HUES48 (cell line): ENCODE results near the gene FBXL2.

Experiments used
- H3K27ac ChIP-seq: one replicate; pipeline ENCODE4 v1.7.0; 2013; ENCODE audit warnings: low read depth, low read length, inconsistent platforms
- H3K27me3 ChIP-seq: 2 replicates; pipeline ENCODE4 v1.6.1; 2013; ENCODE audit warnings: mild to moderate bottlenecking, low read length; ENCODE audit not compliant: control insufficient read depth, insufficient read depth
- H3K36me3 ChIP-seq: 2 replicates; pipeline ENCODE4 v1.6.1; 2013; ENCODE audit warnings: low read length; ENCODE audit not compliant: control insufficient read depth, insufficient read depth
- H3K4me1 ChIP-seq: 2 replicates; pipeline ENCODE4 v1.6.1; 2013; ENCODE audit warnings: mild to moderate bottlenecking, low read length; ENCODE audit not compliant: control insufficient read depth, insufficient read depth
- H3K4me3 ChIP-seq: 2 replicates; pipeline ENCODE4 v1.5.1; 2013; ENCODE audit warnings: mild to moderate bottlenecking, low read depth, low read length
- H3K9ac ChIP-seq: 2 replicates; pipeline ENCODE4 v1.6.1; 2013; ENCODE audit warnings: mild to moderate bottlenecking, low read depth, low read length, moderate library complexity
- H3K9me3 ChIP-seq: 2 replicates; pipeline ENCODE4 v1.6.1; 2013; ENCODE audit warnings: low read length; ENCODE audit not compliant: control insufficient read depth, insufficient read depth

Gene FBXL2

GRCh38 chr3:33360136-33360825, 83.0 kb downstream of the FBXL2 start:
- Histone ChIP-seq H3K4me3 (no peak overlapping the region), H3K27me3 (no peaks in the 10 kb centered on the region), H3K4me1 (no peaks in the 10 kb centered on the region), H3K36me3 (no peaks in the 10 kb centered on the region), H3K9ac (no peak overlapping the region), H3K9me3 (no peaks in the 10 kb centered on the region), H3K27ac (no peak overlapping the region)

- Histone ChIP-seq H3K9me3 (no peaks in the 10 kb centered on the region), H3K27me3 (no peaks in the 10 kb centered on the region), H3K27ac (no peak overlapping the region), H3K36me3 (no peaks in the 10 kb centered on the region), H3K4me1 (no peaks in the 10 kb centered on the region), H3K4me3 (no peak overlapping the region), H3K9ac (no peak overlapping the region)
These were observed 86.0 kb downstream of the FBXL2 start for GRCh38 chr3:33363113-33363800.

GRCh38 chr3:33364060-33364459, 86.8 kb downstream of the FBXL2 start:
- H3K9me3 ChIP-seq: no peaks in the 10 kb centered on the region

GRCh38 chr3:33364531-33365128, 87.4 kb downstream of the FBXL2 start:
- no peaks in the 10 kb centered on the region for H3K36me3 ChIP-seq
- H3K9ac ChIP-seq: no peak overlapping the region
- H3K27ac ChIP-seq: no peak overlapping the region
- no peaks in the 10 kb centered on the region for H3K27me3 ChIP-seq
- H3K9me3 ChIP-seq: no peaks in the 10 kb centered on the region
- H3K4me3 ChIP-seq: no peak overlapping the region
- no peaks in the 10 kb centered on the region for H3K4me1 ChIP-seq

More at GRCh38 chr3:33364060-33364459, 86.8 kb downstream of the FBXL2 start:
- Histone ChIP-seq H3K4me3 (no peak overlapping the region), H3K36me3 (no peaks in the 10 kb centered on the region), H3K27ac (no peak overlapping the region), H3K4me1 (no peaks in the 10 kb centered on the region), H3K9ac (no peak overlapping the region), H3K27me3 (no peaks in the 10 kb centered on the region)

GRCh38 chr3:33372218-33373081, 95.2 kb downstream of the FBXL2 start:
- Histone ChIP-seq H3K27me3 (no peaks in the 10 kb centered on the region), H3K36me3 (no peaks in the 10 kb centered on the region), H3K4me1 (peaks cover 5% of the 10 kb centered on the region; the same call in 1 of the 2 replicates), H3K27ac (no peak overlapping the region), H3K4me3 (no peak overlapping the region), H3K9ac (no peak overlapping the region), H3K9me3 (no peaks in the 10 kb centered on the region)

GRCh38 chr3:33373082-33373437, 95.8 kb downstream of the FBXL2 start:
- Histone ChIP-seq H3K9ac (no peak overlapping the region), H3K36me3 (no peaks in the 10 kb centered on the region), H3K9me3 (no peaks in the 10 kb centered on the region), H3K4me1 (peaks cover 9% of the 10 kb centered on the region; the same call in 1 of the 2 replicates), H3K27ac (no peak overlapping the region), H3K27me3 (no peaks in the 10 kb centered on the region), H3K4me3 (no peak overlapping the region)

- Histone ChIP-seq H3K36me3 (no peaks in the 10 kb centered on the region), H3K4me1 (peaks cover 8% of the 10 kb centered on the region; the same call in 1 of the 2 replicates), H3K4me3 (no peak overlapping the region), H3K27ac (no peak overlapping the region), H3K27me3 (no peaks in the 10 kb centered on the region), H3K9me3 (no peaks in the 10 kb centered on the region), H3K9ac (no peak overlapping the region)
These were observed 100.2 kb downstream of the FBXL2 start for GRCh38 chr3:33377489-33377888.

- no peak overlapping the region for H3K9ac ChIP-seq
- H3K9me3 ChIP-seq: no peaks in the 10 kb centered on the region
- H3K27ac ChIP-seq: no peak overlapping the region
- H3K36me3 ChIP-seq: no peaks in the 10 kb centered on the region
- H3K27me3 ChIP-seq: no peaks in the 10 kb centered on the region
- no peak overlapping the region for H3K4me3 ChIP-seq
- 0 out of 2 replicates have a peak, but pooled peaks cover 6% of the 10 kb centered on the region for H3K4me1 ChIP-seq
These were observed 100.7 kb downstream of the FBXL2 start for GRCh38 chr3:33377931-33378330.

GRCh38 chr3:33380653-33381052, 103.4 kb downstream of the FBXL2 start:
- Histone ChIP-seq H3K9ac (no peak overlapping the region), H3K4me1 (0 out of 2 replicates have a peak, but pooled peaks cover 6% of the 10 kb centered on the region), H3K36me3 (peaks cover 6% of the 10 kb centered on the region), H3K9me3 (no peaks in the 10 kb centered on the region), H3K4me3 (no peak overlapping the region), H3K27me3 (no peaks in the 10 kb centered on the region), H3K27ac (no peak overlapping the region)

- no peak overlapping the region for H3K9ac ChIP-seq
- no peaks in the 10 kb centered on the region for H3K4me1 ChIP-seq
- peaks cover 36% of the 10 kb centered on the region for H3K36me3 ChIP-seq
- no peak overlapping the region for H3K27ac ChIP-seq
- no peaks in the 10 kb centered on the region for H3K27me3 ChIP-seq
- no peak overlapping the region for H3K4me3 ChIP-seq
- no peaks in the 10 kb centered on the region for H3K9me3 ChIP-seq
These were observed 106.7 kb downstream of the FBXL2 start for GRCh38 chr3:33383951-33384350.
